Measurements from ENCODE around the gene HRH1. TPM values are rescaled to one million over a fixed set of nuclear protein-coding genes. Genes with fewer than 3 reads are reported as not detected.

Gene HRH1
- total RNA-seq, 2 donors from 2014 or later, result 7.2 to 20.4 TPM

- intact Hi-C loops (cut with DNase I), result loop anchor here (5.0 to 10.0 kb wide), 2 partner anchors 93 to 180 kb away; no protein-coding TSS in a partner anchor
- Histone ChIP-seq H3K27me3 (peaks cover 8% of the 10 kb centered on the region), H3K36me3 (no peaks in the 10 kb centered on the region), H3K9ac (ENCODE audit: low read depth in 2 of 2, low read length in 2 of 2) (peak overlapping the region in 1 of 2 donors; percentile 39), H3K4me3 (peak overlapping the region; percentile 50), H3K27ac (no peak overlapping the region), H3K9me3 (no peaks in the 10 kb centered on the region), H3K4me1 (peaks cover 7% of the 10 kb centered on the region)
- DNase-seq, result no peak
- TF ChIP-seq, protein P1, sequence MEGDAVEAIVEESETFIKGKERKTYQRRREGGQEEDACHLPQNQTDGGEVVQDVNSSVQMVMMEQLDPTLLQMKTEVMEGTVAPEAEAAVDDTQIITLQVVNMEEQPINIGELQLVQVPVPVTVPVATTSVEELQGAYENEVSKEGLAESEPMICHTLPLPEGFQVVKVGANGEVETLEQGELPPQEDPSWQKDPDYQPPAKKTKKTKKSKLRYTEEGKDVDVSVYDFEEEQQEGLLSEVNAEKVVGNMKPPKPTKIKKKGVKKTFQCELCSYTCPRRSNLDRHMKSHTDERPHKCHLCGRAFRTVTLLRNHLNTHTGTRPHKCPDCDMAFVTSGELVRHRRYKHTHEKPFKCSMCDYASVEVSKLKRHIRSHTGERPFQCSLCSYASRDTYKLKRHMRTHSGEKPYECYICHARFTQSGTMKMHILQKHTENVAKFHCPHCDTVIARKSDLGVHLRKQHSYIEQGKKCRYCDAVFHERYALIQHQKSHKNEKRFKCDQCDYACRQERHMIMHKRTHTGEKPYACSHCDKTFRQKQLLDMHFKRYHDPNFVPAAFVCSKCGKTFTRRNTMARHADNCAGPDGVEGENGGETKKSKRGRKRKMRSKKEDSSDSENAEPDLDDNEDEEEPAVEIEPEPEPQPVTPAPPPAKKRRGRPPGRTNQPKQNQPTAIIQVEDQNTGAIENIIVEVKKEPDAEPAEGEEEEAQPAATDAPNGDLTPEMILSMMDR (IDR thresholded peaks at IDR 0.05), result no peak
These were observed 646 bp downstream of the HRH1 start for GRCh38 chr3:11154953-11155325.

GRCh38 chr3:11155341-11156025 lies 1.2 kb downstream of the HRH1 start:
- H3K9me3 ChIP-seq, result no peaks in the 10 kb centered on the region
- DNase-seq, result peak; percentile 73
- H3K27me3 ChIP-seq, result peaks cover 8% of the 10 kb centered on the region
- H3K4me1 ChIP-seq, result peaks cover 7% of the 10 kb centered on the region
- intact Hi-C loops (cut with DNase I), result loop anchor here (5.0 to 10.0 kb wide), 2 partner anchors 93 to 179 kb away; no protein-coding TSS in a partner anchor
- H3K36me3 ChIP-seq, result no peaks in the 10 kb centered on the region
- TF ChIP-seq, protein P1 (IDR thresholded peaks at IDR 0.05), result peak; percentile 60
- peak overlapping the region; percentile 50 for H3K4me3 ChIP-seq
- no peak overlapping the region for H3K27ac ChIP-seq
- no peak overlapping the region for H3K9ac ChIP-seq (ENCODE audit: low read depth in 2 of 2, low read length in 2 of 2)

GRCh38 chr3:11156026-11156410 lies 1.7 kb downstream of the HRH1 start:
- no peak overlapping the region for H3K27ac ChIP-seq
- no peak for DNase-seq
- no peaks in the 10 kb centered on the region for H3K9me3 ChIP-seq
- no peak overlapping the region for H3K9ac ChIP-seq (ENCODE audit: low read depth in 2 of 2, low read length in 2 of 2)
- H3K4me1 ChIP-seq, result peaks cover 7% of the 10 kb centered on the region
- no peaks in the 10 kb centered on the region for H3K36me3 ChIP-seq
- intact Hi-C loops (cut with DNase I), result loop anchor here (5.0 to 10.0 kb wide), 2 partner anchors 94 to 179 kb away; no protein-coding TSS in a partner anchor
- H3K4me3 ChIP-seq, result no peak overlapping the region
- peaks cover 8% of the 10 kb centered on the region for H3K27me3 ChIP-seq
- TF ChIP-seq, protein P1 (IDR thresholded peaks at IDR 0.05), result no peak

DNA sequence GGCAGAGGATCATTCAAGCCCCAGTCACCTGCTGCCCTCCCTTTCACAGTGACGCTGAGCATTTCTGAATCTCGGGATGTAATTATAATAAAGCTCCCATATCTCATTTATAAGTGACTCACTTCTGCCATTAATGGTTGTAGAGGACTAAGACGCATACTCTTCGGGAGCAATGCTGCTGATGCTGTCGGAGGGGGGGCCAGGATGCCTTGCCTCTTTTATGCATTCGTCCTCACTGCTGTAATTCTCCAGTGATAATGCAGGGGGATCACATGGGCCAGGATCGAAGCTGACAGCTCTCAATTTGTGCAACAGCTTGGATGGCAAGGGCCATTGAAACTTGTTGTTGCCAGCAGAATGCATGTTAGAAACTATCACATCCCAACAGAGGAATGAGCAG lies 3.1 kb downstream of the HRH1 start:
- H3K36me3 ChIP-seq, result no peaks in the 10 kb centered on the region
- TF ChIP-seq, protein P1 (IDR thresholded peaks at IDR 0.05), result no peak
- no peak overlapping the region for H3K27ac ChIP-seq
- peaks cover 7% of the 10 kb centered on the region for H3K4me1 ChIP-seq
- H3K27me3 ChIP-seq, result peaks cover 8% of the 10 kb centered on the region
- intact Hi-C loops (cut with DNase I), result loop anchor here (5.0 to 10.0 kb wide), 2 partner anchors 95 to 177 kb away; no protein-coding TSS in a partner anchor
- no peak overlapping the region for H3K4me3 ChIP-seq
- DNase-seq, result no peak
- H3K9me3 ChIP-seq, result no peaks in the 10 kb centered on the region
- H3K9ac ChIP-seq (ENCODE audit: low read depth in 2 of 2, low read length in 2 of 2), result no peak overlapping the region

DNA sequence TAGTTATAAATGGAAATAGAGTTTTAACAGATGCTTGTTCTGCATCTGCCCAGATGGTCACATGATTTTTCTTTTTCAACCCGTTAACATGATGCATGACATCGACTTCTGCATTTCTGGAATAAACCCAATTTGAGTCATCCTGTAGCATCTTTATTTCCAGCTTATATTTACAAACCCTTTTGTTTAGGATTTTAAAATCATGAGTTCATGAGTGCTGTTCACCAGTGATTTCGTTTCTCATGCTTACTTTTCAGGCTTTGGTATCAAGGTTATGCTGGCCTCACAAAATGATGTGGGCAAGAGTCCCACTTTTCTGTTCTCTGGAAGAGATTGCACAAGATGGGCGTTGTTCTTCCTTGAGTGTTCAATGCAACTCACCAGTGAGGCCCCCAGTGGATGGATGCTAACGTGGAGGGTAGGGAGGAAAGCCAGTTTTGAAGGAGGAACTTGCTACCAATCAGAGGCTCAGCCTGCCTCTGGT lies 5.2 kb downstream of the HRH1 start:
- Histone ChIP-seq H3K9me3 (no peaks in the 10 kb centered on the region), H3K4me1 (peaks cover 7% of the 10 kb centered on the region), H3K4me3 (no peak overlapping the region), H3K27me3 (peaks cover 8% of the 10 kb centered on the region), H3K9ac (ENCODE audit: low read depth in 2 of 2, low read length in 2 of 2) (no peak overlapping the region), H3K27ac (peak overlapping the region; percentile 7), H3K36me3 (no peaks in the 10 kb centered on the region)
- TF ChIP-seq, protein P1 (IDR thresholded peaks at IDR 0.05), result no peak
- DNase-seq, result peak; percentile 40
- intact Hi-C loops (cut with DNase I), result loop anchor here (5.0 to 10.0 kb wide), 2 partner anchors 97 to 175 kb away; no protein-coding TSS in a partner anchor
